Activated B cell treated with CpG ODN at 0.5 μM for 24 hours (primary cell): ENCODE results near the gene CFDP1. TPM values are rescaled to one million over a fixed set of nuclear protein-coding genes. Genes with fewer than 3 reads are reported as not detected.

Experiments used
- ATAC-seq: fragments of 200-7000 bp; cut with Tn5 transposase; one replicate; pipeline ENCODE4 v1.10.0; 2021; ENCODE audit warnings: low read depth, mild to moderate bottlenecking, moderate library complexity
- CTCF ChIA-PET: fragments of 350-600 bp; sonication (Branson Sonifier 250); formaldehyde crosslinking; loops from one replicate; lab custom pipeline; 2021; ENCODE audit warnings: antibody characterized with exemption; lab: Charles Lee
- POLR2A ChIA-PET: fragments of 350-600 bp; sonication (Branson Sonifier 250); formaldehyde crosslinking; loops from one replicate; lab custom pipeline; 2021; ENCODE audit warnings: antibody characterized with exemption; lab: Charles Lee
- DNase-seq: peaks from one replicate; pipeline ENCODE4 v3.0.0; 2022
- H3K27ac Mint-ChIP-seq: one replicate; pipeline ENCODE4 v1.8.0; 2020; ENCODE audit warnings: mixed read lengths
- H3K27me3 Mint-ChIP-seq: one replicate; pipeline ENCODE4 v1.8.0; 2021; ENCODE audit warnings: mixed read lengths
- H3K36me3 Mint-ChIP-seq: one replicate; pipeline ENCODE4 v1.8.0; 2021; ENCODE audit warnings: low read depth, mixed read lengths
- H3K4me1 Mint-ChIP-seq: one replicate; pipeline ENCODE4 v1.8.0; 2021; ENCODE audit warnings: mixed read lengths
- H3K4me3 Mint-ChIP-seq: one replicate; pipeline ENCODE4 v1.8.0; 2020; ENCODE audit warnings: mild to moderate bottlenecking, mixed read lengths
- H3K9me3 Mint-ChIP-seq: one replicate; pipeline ENCODE4 v1.8.0; 2020; ENCODE audit warnings: mixed read lengths
- intact Hi-C: fragments of 100-400 bp; cut with micrococcal nuclease; formaldehyde crosslinking; loops from one replicate; pipeline ENCODE4 v1.15.1; 2024
- total RNA-seq: library from RNA; stranded (reverse); gene quantifications from 2 replicates; pipeline ENCODE4 v1.2.3, GENCODE V29; 2022
- TF ChIP-seq, protein P1 (sequence below): fragments of 200-600 bp; IDR thresholded peaks from one replicate; pipeline ENCODE4 v1.8.0; 2022; ENCODE audit warnings: antibody characterized with exemption, mild to moderate bottlenecking

Gene CFDP1
- total RNA-seq, 1 donor from 2014 or later: 32.0 TPM

- Mint-ChIP-seq H3K27ac (no peak overlapping the region), H3K4me3 (no peak overlapping the region), H3K27me3 (peaks cover 5% of the 10 kb centered on the region), H3K9me3 (no peaks in the 10 kb centered on the region), H3K36me3 (peaks cover 28% of the 10 kb centered on the region), H3K4me1 (no peaks in the 10 kb centered on the region)
- TF ChIP-seq, protein P1, sequence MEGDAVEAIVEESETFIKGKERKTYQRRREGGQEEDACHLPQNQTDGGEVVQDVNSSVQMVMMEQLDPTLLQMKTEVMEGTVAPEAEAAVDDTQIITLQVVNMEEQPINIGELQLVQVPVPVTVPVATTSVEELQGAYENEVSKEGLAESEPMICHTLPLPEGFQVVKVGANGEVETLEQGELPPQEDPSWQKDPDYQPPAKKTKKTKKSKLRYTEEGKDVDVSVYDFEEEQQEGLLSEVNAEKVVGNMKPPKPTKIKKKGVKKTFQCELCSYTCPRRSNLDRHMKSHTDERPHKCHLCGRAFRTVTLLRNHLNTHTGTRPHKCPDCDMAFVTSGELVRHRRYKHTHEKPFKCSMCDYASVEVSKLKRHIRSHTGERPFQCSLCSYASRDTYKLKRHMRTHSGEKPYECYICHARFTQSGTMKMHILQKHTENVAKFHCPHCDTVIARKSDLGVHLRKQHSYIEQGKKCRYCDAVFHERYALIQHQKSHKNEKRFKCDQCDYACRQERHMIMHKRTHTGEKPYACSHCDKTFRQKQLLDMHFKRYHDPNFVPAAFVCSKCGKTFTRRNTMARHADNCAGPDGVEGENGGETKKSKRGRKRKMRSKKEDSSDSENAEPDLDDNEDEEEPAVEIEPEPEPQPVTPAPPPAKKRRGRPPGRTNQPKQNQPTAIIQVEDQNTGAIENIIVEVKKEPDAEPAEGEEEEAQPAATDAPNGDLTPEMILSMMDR: no peak
- DNase-seq: no peak
- intact Hi-C loops: no loop called here
- no peak for ATAC-seq
- POLR2A ChIA-PET: no interaction called here
- CTCF ChIA-PET: no interaction called here
Observed at GRCh38 chr16:75311383-75311938, 121.8 kb downstream of the CFDP1 start.

- TF ChIP-seq, protein P1: no peak
- no peaks in the 10 kb centered on the region for H3K9me3 Mint-ChIP-seq
- ATAC-seq (no peak), DNase-seq (no peak)
- CTCF ChIA-PET: no interaction called here
- no peak overlapping the region for H3K4me3 Mint-ChIP-seq
- peaks cover 22% of the 10 kb centered on the region for H3K36me3 Mint-ChIP-seq
- POLR2A ChIA-PET: no interaction called here
- peaks cover 2% of the 10 kb centered on the region for H3K4me1 Mint-ChIP-seq
- peaks cover 4% of the 10 kb centered on the region for H3K27me3 Mint-ChIP-seq
- intact Hi-C loops: no loop called here
- H3K27ac Mint-ChIP-seq: no peak overlapping the region
Observed at GRCh38 chr16:75310541-75310940, 122.8 kb downstream of the CFDP1 start.

DNA sequence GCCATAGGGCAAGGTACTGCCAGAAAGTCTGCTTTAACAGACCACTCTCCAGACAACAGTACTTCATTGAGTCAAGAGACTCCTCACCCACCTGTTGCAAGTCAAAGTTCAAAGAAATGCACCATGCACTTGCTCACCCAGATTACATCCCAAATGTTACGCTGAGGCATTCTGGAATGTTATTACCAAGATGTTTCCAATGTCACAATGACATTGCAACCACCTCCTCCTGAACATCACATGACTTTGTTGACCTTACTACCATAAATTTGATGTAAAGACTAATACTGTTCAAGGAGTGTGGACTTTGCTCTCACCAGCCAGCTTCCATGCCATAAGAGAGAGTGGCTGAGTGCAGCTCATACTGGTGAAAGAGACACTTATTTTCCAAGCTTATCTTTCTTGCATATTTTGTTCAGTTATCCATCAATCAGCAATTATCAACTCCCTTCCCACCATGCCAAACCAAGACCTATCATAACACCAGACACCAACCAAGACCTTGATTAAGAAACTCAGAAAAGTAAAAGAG, 123.3 kb downstream of the CFDP1 start:
- Mint-ChIP-seq H3K4me1 (peaks cover 2% of the 10 kb centered on the region), H3K27ac (no peak overlapping the region), H3K4me3 (no peak overlapping the region), H3K36me3 (peaks cover 25% of the 10 kb centered on the region), H3K9me3 (no peaks in the 10 kb centered on the region), H3K27me3 (peaks cover 4% of the 10 kb centered on the region)
- DNase-seq (no peak), ATAC-seq (no peak)
- intact Hi-C loops: loop anchor here (5.0 kb wide), 1 partner anchor 72 kb away; no protein-coding TSS in a partner anchor
- TF ChIP-seq, protein P1: no peak
- CTCF ChIA-PET: no interaction called here
- POLR2A ChIA-PET: no interaction called here

DNA sequence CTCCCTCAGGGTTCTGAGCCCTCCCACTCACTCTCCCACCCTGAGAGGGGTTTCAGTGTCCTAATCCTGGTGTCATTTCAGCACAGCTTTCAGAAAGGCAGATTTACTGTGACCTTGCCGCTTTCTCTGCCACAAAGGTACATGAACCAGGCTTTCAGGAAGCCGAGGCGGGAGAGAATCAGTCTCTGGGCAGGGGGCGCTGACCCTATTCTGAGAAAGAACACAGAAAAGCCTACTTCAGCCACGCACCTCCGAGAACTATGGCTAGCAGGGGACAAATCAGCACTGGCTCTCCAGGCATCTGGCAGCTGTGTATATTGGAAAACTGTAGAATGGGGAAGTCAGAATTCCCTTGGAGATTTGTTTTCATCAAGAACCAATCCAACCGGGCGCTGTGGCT, 124.1 kb downstream of the CFDP1 start:
- peaks cover 30% of the 10 kb centered on the region for H3K36me3 Mint-ChIP-seq
- intact Hi-C loops: loop anchor here (5.0 kb wide), 1 partner anchor 73 kb away; no protein-coding TSS in a partner anchor
- H3K4me3 Mint-ChIP-seq: no peak overlapping the region
- no peak for ATAC-seq
- TF ChIP-seq, protein P1: no peak
- H3K9me3 Mint-ChIP-seq: no peaks in the 10 kb centered on the region
- ChIA-PET POLR2A (no interaction called here), CTCF (no interaction called here)
- H3K4me1 Mint-ChIP-seq: peaks cover 2% of the 10 kb centered on the region
- no peak for DNase-seq
- no peak overlapping the region for H3K27ac Mint-ChIP-seq
- peaks cover 4% of the 10 kb centered on the region for H3K27me3 Mint-ChIP-seq

DNA sequence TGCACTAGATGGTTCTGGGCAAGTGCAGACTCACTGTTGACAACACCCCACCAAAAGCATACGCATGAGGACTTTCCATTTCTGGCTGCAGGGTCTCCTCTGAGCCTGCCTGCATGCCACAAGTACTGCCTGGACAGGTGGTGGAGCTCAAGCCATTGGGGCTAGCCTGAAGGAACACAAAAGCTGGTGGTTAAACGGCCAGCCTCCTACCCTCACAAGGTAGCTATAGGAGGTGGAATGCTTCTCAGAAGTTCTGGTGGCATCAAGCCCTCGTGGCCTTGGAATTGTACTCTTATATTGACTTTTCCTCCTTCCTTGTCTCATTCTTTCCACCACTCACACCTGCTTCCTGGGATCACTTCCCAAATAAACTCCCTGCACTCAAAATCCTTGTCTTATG, 125.3 kb downstream of the CFDP1 start:
- H3K4me3 Mint-ChIP-seq: no peak overlapping the region
- peaks cover 2% of the 10 kb centered on the region for H3K27me3 Mint-ChIP-seq
- ATAC-seq (no peak), DNase-seq (no peak)
- H3K36me3 Mint-ChIP-seq: peaks cover 27% of the 10 kb centered on the region
- H3K9me3 Mint-ChIP-seq: no peaks in the 10 kb centered on the region
- intact Hi-C loops: loop anchor here (5.0 kb wide), 1 partner anchor 74 kb away; no protein-coding TSS in a partner anchor
- POLR2A ChIA-PET: no interaction called here
- CTCF ChIA-PET: no interaction called here
- TF ChIP-seq, protein P1: no peak
- H3K27ac Mint-ChIP-seq: no peak overlapping the region
- H3K4me1 Mint-ChIP-seq: peaks cover 2% of the 10 kb centered on the region
